HG03575 (cell line): Measurements from ENCODE around the gene MPG.
"Not testable (repeated sequence)": the region's sequence is repeated elsewhere in the genome, so short reads cannot be mapped to it uniquely, and the experiment has no call there.

Source experiments
- ATAC-seq: cut with Tn5 transposase; IDR thresholded peaks from one replicate; pipeline ENCODE4 v1.9.1; 2021; ENCODE audit not compliant: unreplicated experiment, insufficient number of reproducible peaks, low FRiP score; ENCODE audit errors: extremely low read depth

The MPG gene

GRCh38 chr16:101586-101985, 23.6 kb downstream of the MPG start:
- ATAC-seq, result no peak

DNA sequence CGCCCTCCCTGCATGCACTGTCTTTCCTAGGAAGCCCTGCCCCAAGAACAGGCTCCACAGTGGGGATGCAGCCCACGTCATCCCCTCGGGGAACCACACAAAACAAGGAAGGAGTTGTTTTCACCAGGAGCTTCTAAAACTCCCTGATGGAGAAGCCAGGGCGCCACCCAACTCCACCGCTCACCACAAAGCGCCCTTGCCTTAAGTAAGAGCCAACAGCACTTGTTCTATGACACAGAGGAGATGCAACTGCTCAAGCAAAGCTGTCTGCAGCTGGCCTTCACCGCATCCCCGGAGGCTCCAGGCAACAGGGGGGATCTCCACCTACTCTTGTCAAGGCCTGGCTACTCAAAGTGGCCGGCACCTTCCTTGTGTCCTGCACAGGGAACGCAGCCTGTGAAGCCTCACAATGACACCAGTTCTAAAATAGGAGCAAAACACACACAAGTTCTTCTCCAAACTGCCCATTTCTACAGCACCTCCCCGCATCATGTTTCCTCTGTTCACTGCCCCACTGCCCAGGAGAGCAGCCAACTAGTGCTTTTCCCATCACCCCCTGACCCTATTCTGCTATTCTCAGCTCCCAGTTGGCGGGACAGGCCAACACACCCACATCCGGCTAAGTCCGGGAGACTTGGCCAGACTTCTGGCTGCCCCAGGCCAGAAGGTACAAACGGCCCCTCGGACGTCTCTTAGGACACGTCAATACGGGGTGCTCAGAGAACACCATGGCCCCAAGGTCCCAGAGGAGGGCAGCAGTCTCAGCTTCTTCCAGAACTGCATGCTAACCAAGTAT, 24.2 kb downstream of the MPG start:
- no peak for ATAC-seq

- ATAC-seq, result no peak
Observed at GRCh38 chr16:104355-104754, 26.3 kb downstream of the MPG start.

DNA sequence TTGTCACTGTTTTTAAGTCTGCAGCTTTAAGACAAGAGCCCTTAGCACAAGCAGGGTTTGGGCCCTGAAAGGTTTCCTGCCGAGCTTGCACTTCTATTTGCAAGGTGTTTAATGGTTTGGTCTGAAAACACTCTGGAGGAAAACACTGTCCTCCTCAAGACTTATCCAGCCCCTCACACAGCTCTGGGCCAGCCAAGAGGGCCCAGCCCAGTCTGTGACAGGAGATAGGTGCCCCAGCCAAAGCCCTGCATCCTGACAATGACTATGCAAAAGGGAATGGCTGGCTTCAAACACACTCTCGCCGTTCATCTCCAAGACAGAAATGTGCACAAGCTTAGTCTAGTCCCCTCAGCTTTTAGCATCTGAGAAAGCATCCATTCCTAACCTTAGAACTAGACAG, 26.9 kb downstream of the MPG start:
- no peak for ATAC-seq

DNA sequence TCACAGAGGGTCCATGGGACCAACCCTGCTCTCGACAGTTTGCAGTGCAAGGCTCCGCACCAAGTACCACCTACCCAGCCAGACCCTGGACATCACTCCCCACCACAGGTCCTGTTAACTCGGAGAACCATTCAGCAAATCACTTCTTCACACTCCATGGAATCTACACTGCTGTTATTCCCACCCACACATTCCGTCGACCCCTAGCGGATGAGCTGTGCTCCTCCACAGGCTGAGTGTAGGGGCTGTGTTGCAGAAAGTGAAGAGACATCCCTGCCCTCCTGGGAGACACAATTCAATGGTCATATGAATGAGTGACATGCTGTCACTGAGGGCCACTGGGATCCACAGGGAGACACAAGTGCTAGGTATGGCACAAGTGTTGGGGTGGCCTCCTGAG, 27.5 kb downstream of the MPG start:
- ATAC-seq, result no peak

- no peak for ATAC-seq
Observed at GRCh38 chr16:106623-107324, 28.7 kb downstream of the MPG start.

DNA sequence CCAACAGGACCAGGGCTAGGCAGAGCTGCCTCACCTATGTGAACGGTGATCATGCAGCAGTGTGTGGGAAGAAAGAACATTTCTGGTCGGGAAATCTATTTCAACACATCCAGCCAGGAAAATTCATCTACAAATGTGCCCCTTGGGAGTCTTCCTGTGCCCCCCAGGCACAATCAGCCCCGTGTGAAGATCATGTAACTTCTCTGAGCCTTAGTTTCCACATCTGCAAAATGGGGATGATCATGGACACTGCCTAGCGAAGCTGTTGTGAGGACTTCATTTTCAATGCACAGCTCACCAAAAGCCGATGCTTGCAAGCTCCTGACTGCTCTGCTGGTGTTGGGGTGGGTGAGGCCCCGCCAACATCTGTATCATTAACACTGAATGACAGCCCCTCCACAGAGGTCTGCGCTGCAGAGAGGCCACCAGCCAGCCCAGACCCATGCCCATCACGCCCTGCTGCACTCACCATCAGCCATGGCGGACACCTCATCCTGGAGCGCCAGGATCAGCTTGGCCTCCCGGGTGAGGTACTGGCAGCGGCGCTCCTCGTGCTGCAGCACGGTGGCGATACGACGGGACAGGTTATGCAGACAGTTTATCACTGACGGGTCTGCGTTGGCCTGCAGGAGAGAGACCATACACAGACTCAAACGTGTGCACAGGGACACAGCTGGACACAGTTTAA, 34.3 kb downstream of the MPG start:
- no peak for ATAC-seq

DNA sequence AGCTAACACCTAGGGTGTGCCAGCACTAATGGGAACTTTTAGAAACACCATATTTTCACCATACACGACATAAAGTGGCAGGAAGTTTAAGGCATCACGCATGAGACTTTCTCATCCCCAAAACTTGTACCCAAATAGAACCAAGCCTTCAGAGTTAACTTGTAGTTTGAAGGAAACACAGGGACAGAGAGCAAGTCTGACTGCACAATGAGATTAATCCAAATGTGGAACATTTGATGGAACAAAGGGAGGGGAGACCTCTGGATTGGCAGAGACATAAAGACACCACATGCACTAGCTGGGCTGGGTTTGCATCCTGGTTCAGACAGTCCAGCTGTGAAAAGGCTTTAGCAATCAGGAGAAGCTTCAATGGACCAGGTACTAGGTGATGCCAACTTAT, 36.3 kb downstream of the MPG start:
- no peak for ATAC-seq

GRCh38 chr16:116015-116414, 38.0 kb downstream of the MPG start:
- no peak for ATAC-seq

DNA sequence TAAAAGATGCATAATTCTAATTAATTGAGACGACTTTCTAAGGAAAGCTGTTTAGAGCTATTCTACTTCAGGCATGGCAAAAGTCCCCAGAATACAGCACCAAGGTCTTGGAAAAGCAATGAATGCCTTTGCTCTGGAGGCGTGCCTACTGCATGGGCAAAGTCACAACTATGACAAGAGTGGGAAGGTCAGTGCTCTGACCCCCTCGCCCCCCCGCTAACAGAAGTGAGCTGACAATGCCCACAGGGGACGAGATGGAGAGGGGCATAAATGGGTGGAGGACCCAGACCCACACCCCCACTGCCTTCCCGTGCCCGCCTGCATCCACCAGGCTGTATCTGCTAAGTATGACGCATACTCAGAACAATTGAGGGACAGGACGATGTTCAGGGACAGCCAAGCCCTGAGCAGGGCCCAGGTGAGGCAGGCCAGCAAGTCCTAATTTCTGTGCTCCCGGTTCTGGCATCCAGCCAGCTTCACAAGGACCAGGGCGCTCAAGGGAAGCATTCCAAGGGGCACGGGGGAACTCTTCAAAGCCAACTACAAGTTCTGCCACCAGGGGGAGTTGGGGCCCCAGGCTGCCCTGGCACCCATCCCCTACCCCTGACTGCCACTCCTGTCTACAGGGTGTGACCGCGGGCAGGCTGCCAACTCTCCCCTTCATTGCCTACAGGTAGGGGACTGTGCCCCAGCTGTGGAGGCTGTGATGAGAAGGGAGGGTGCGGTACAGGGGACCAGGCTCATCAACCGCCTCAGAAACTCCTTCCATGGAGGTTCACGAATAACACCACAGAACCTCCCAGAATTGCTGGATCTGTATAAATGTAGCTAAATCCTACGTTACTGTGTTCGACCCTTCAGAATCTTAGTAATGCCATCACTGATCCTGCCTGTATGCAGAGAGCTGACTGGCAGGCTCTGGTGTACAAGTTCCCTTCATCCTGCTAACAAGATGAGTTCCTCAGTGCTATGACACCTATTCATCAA, 39.6 kb downstream of the MPG start:
- ATAC-seq, result no peak

- no peak for ATAC-seq
Observed at GRCh38 chr16:118857-119256, 40.8 kb downstream of the MPG start.

DNA sequence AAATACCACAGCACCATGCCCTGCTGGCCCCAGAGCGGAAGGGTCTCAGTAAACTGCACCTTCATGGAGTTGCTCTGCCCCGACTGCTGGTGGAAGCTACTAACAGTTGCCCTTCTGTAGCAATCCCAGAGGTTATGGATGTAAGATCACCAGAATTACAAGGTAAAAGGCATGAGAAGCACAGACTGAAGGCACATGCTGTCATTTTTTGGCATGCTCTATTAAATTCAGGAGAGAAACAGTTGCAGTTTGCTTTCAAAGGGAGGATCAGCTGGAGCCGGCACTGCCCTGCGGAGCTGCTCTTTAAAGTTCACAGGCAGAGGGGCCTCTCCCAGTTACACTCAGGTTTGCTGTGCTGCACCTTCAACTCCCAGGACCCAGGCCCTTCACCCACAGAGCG, 41.3 kb downstream of the MPG start:
- ATAC-seq, result no peak

DNA sequence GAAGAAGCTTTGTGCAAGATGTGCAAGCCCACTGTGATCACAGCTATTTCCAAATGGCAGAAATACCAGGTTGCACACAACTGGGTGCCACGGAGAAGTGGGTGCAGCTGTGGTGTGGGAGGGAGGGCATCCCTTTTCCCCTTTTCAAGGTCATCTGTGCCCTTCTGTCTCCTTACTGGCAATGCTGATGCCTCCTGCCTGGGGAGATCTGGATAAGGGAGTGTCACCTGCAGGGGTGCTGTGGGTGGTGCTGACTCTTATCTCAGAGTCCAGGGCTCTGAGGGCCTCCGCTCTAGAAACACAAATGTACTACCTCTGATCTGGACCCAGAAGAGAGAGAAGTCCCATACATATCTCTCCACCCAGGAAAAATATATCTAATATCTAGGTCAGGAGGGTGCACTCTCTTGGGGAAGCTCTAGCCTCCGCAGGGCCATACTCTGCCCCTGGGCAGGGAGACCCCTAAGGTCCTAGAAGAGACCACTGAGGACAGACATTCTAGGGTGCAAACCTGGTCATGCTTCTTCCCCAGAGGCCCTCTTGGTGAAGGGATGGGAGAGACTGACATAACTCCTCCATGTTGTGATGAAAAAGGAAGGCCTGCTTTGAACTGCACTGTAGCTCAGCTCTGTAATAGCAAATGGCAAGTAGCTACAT, 41.9 kb downstream of the MPG start:
- ATAC-seq, result no peak

DNA sequence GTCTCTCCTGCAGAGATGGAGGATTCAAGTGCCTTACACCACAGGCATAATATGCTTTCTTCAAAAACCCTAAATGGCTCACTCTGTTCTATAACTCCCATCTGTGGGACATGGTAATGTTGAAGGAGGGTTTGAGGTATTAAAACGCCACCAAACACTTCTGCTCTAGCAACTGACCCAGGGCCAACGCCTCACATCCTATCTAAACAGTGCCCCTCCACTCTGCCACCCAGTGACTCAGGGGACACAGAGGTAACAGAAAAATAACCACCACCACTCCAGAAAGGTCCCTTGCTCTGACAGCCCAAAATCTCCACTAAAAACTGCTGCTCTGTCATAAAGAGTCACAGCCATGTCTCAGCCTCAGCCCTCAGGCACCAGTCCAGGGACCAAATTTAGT, 42.7 kb downstream of the MPG start:
- ATAC-seq, result no peak

DNA sequence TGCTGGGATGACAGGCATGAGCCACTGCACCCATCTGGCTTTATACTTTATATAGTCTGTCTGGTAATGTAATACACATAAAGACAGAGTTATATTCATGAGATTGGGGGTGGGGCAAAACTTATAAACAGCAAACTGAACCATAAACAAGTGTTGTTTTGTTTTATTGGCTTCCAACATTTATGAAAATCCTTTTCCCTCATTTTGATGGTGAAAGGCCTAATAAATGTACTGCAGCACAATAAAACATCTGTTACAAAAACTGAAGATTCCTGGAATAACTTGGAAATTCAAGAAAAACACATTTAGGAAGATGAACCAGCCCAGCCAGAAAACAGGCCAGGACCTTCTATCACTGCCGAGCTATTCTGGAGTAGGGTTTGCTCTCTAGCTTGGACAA, 44.3 kb downstream of the MPG start:
- no peak for ATAC-seq

- not testable (repeated sequence) for ATAC-seq
Observed at GRCh38 chr16:123558-124350, 45.7 kb downstream of the MPG start.

DNA sequence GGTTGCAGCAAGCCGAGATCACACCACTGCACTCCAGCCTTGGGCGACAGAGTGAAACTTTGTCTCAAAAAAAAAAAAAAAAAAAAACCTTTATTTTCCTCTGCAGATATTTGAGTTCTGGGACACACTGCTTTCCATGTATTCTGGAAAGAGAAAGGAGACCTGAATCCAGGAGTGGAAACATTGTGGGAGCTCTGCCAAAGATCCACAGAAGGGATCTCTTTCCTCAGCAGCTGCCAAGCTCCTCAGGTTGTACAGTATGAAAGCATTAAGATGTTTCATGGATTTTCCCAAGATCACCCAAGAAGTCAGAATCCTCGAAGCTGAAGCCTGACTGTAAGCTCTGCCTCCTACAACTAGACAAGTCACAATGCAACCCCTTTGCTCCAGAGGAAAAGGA, 47.0 kb downstream of the MPG start:
- no peak for ATAC-seq

DNA sequence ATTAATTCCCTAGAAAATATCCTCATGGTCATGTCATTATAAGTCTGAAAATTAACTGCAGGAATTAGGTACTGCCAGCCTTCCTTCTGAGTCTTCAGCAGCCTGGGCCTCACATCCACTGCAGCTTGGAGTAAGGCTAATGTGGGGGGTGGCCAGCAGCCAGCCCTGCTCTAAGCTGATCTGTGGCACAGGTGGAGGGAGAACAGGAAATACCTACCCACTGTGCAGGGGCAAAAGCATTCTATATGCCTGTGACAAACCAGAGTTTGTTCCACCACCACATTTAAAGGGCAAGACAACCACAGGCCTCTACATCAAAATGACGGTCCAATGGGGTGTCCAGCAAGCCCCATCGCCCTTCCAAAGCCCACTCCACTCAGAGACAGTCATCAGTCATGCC, 51.0 kb downstream of the MPG start:
- ATAC-seq, result no peak
